ENCODE results near the gene TAOK2.

DNA sequence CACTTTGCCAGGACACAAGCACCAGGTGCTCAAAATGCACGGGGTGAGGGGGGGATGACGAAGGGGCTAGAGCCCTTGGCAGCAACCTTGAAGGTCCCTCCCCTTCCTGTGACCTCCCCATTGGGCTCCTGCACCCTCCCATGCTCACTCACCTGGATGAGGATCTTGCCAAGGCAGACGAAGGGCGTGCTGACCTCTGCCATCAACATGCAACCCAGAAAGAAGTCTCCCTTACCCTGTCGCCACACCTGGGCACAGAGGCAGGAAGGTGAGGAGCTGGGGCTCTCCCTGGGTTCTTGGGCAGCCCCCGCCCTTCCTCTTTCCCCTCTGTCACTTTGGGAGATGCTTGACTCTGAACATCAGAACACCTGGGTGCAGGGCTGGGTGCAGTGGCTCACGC is 51.9 kb downstream of the TAOK2 start:
- TF ChIP-seq YY1 (IDR thresholded peaks at IDR 0.05; ENCODE audit: insufficient read depth, insufficient read length) (no peak), ZNF274 (IDR thresholded peaks at IDR 0.05; ENCODE audit: low read depth, low read length) (no peak), SUZ12 (IDR thresholded peaks at IDR 0.05; ENCODE audit: extremely low read depth, insufficient read depth, insufficient read length) (no peak)

Measured in NT2/D1 (cell line).